ENCODE measurements around the gene ZNF593.

The ZNF593 gene

GRCh38 chr1:26171084-26172072 is 1.7 kb downstream of the ZNF593 start, which contains the start of gene ZNF593OS:
Gene ZNF593OS, minus strand, starts transcription at chr1:26171832. Its CDS starts 171 bp downstream, at chr1:26171661.
- DNase-seq = no peak

- no peak for DNase-seq
These were observed 5.6 kb downstream of the ZNF593 start for GRCh38 chr1:26175346-26175745.

- DNase-seq = no peak
These were observed 7.5 kb downstream of the ZNF593 start, which contains the start of gene CNKSR1 for GRCh38 chr1:26177182-26177684. Gene CNKSR1, plus strand, starts transcription at chr1:26177491. Its CDS starts 57 bp downstream, at chr1:26177548.

- DNase-seq = no peak
These were observed 10.3 kb downstream of the ZNF593 start for GRCh38 chr1:26180010-26180506.

GRCh38 chr1:26181586-26182382 is 12.1 kb downstream of the ZNF593 start:
- no peak for DNase-seq

- no peak for DNase-seq
These were observed 12.6 kb downstream of the ZNF593 start for GRCh38 chr1:26182383-26182696.

- DNase-seq = no peak
These were observed 14.4 kb downstream of the ZNF593 start for GRCh38 chr1:26184086-26184485.

- no peak for DNase-seq
These were observed 15.2 kb downstream of the ZNF593 start for GRCh38 chr1:26184883-26185282.

- DNase-seq = no peak
These were observed 18.2 kb downstream of the ZNF593 start for GRCh38 chr1:26187882-26188281.

- no peak for DNase-seq
These were observed 18.8 kb downstream of the ZNF593 start for GRCh38 chr1:26188477-26188876.

- DNase-seq = no peak
These were observed 19.6 kb downstream of the ZNF593 start for GRCh38 chr1:26189331-26189730.

GRCh38 chr1:26189751-26190275 is 20.1 kb downstream of the ZNF593 start:
- no peak for DNase-seq

GRCh38 chr1:26190373-26190987 is 20.8 kb downstream of the ZNF593 start, which contains the start of gene CATSPER4:
Gene CATSPER4, plus strand, starts transcription at chr1:26190602. Its CDS starts 26 bp downstream, at chr1:26190628.
- no peak for DNase-seq

- DNase-seq = no peak
These were observed 22.0 kb downstream of the ZNF593 start for GRCh38 chr1:26191739-26192138.

- DNase-seq = no peak
These were observed 26.1 kb downstream of the ZNF593 start for GRCh38 chr1:26195805-26196204.

- DNase-seq = no peak
These were observed 27.6 kb downstream of the ZNF593 start for GRCh38 chr1:26197301-26197700.

GRCh38 chr1:26197813-26198212 is 28.1 kb downstream of the ZNF593 start:
- DNase-seq = no peak

- DNase-seq = no peak
These were observed 30.7 kb downstream of the ZNF593 start for GRCh38 chr1:26200413-26200812.

- DNase-seq = no peak
These were observed 34.1 kb downstream of the ZNF593 start for GRCh38 chr1:26203642-26204318.

GRCh38 chr1:26210147-26210870 is 40.6 kb downstream of the ZNF593 start:
- no peak for DNase-seq

GRCh38 chr1:26212726-26213125 is 43.0 kb downstream of the ZNF593 start:
- no peak for DNase-seq
